ENCODE data around the gene GPR157.

The GPR157 gene

GRCh38 chr1:9111957-9112356, 16.9 kb downstream of the GPR157 start:
- Histone ChIP-seq H3K9me3 (ENCODE audit: low read length) (no peaks in the 10 kb centered on the region), H3K9ac (ENCODE audit: low read length) (no peak overlapping the region), H4K20me1 (ENCODE audit: insufficient read depth, low read length) (no peaks in the 10 kb centered on the region), H3K4me2 (ENCODE audit: low read length) (no peak overlapping the region), H3F3A (ENCODE audit: insufficient read depth, low read length) (no peaks in the 10 kb centered on the region), H3K36me3 (ENCODE audit: insufficient read depth, low read length) (no peaks in the 10 kb centered on the region), H3K4me3 (ENCODE audit: low read depth, low read length, poor library complexity, severe bottlenecking) (no peak overlapping the region), H3K27me3 (ENCODE audit: insufficient read depth, low read length) (peaks cover 4% of the 10 kb centered on the region; the same call in 1 of the 2 replicates), H2AFZ (ENCODE audit: low read length) (no peak overlapping the region), H3K9me2 (ENCODE audit: low read depth, low read length) (no peaks in the 10 kb centered on the region), H3K27ac (ENCODE audit: low read depth, low read length, poor library complexity, severe bottlenecking) (no peak overlapping the region), H3K4me1 (ENCODE audit: insufficient read depth, low read length, severe bottlenecking) (no peaks in the 10 kb centered on the region), H3K79me2 (ENCODE audit: insufficient read depth, low read length) (no peaks in the 10 kb centered on the region)
- TF ChIP-seq CTCF (IDR thresholded peaks at IDR 0.05; ENCODE audit: low read length) = no peak
- no peak for TF ChIP-seq EZH2 (IDR thresholded peaks at IDR 0.05; ENCODE audit: borderline replicate concordance, low read length)

- TF ChIP-seq EZH2 (IDR thresholded peaks at IDR 0.05; ENCODE audit: borderline replicate concordance, low read length) (no peak), CTCF (IDR thresholded peaks at IDR 0.05; ENCODE audit: low read length) (no peak)
- H4K20me1 ChIP-seq (ENCODE audit: insufficient read depth, low read length) = no peaks in the 10 kb centered on the region
- H3K27me3 ChIP-seq (ENCODE audit: insufficient read depth, low read length) = peaks cover 4% of the 10 kb centered on the region; the same call in 1 of the 2 replicates
- H3F3A ChIP-seq (ENCODE audit: insufficient read depth, low read length) = no peaks in the 10 kb centered on the region
- H3K4me3 ChIP-seq (ENCODE audit: low read depth, low read length, poor library complexity, severe bottlenecking) = no peak overlapping the region
- H3K79me2 ChIP-seq (ENCODE audit: insufficient read depth, low read length) = no peaks in the 10 kb centered on the region
- no peaks in the 10 kb centered on the region for H3K9me3 ChIP-seq (ENCODE audit: low read length)
- H3K36me3 ChIP-seq (ENCODE audit: insufficient read depth, low read length) = no peaks in the 10 kb centered on the region
- no peaks in the 10 kb centered on the region for H3K9me2 ChIP-seq (ENCODE audit: low read depth, low read length)
- H3K9ac ChIP-seq (ENCODE audit: low read length) = no peak overlapping the region
- no peak overlapping the region for H2AFZ ChIP-seq (ENCODE audit: low read length)
- H3K4me1 ChIP-seq (ENCODE audit: insufficient read depth, low read length, severe bottlenecking) = no peaks in the 10 kb centered on the region
- no peak overlapping the region for H3K4me2 ChIP-seq (ENCODE audit: low read length)
- H3K27ac ChIP-seq (ENCODE audit: low read depth, low read length, poor library complexity, severe bottlenecking) = no peak overlapping the region
Observed at GRCh38 chr1:9111357-9111691, 17.6 kb downstream of the GPR157 start.

GRCh38 chr1:9110669-9111356, 18.1 kb downstream of the GPR157 start:
- no peaks in the 10 kb centered on the region for H3K79me2 ChIP-seq (ENCODE audit: insufficient read depth, low read length)

More at GRCh38 chr1:9110669-9111356, 18.1 kb downstream of the GPR157 start:
- no peaks in the 10 kb centered on the region for H3K4me1 ChIP-seq (ENCODE audit: insufficient read depth, low read length, severe bottlenecking)
- H3K4me2 ChIP-seq (ENCODE audit: low read length) = no peak overlapping the region
- peaks cover 4% of the 10 kb centered on the region; the same call in 1 of the 2 replicates for H3K27me3 ChIP-seq (ENCODE audit: insufficient read depth, low read length)
- H3K4me3 ChIP-seq (ENCODE audit: low read depth, low read length, poor library complexity, severe bottlenecking) = no peak overlapping the region
- H3K9me2 ChIP-seq (ENCODE audit: low read depth, low read length) = no peaks in the 10 kb centered on the region
- no peak overlapping the region for H3K27ac ChIP-seq (ENCODE audit: low read depth, low read length, poor library complexity, severe bottlenecking)
- no peaks in the 10 kb centered on the region for H3K36me3 ChIP-seq (ENCODE audit: insufficient read depth, low read length)
- TF ChIP-seq CTCF (IDR thresholded peaks at IDR 0.05; ENCODE audit: low read length) (peak; percentile 97), EZH2 (IDR thresholded peaks at IDR 0.05; ENCODE audit: borderline replicate concordance, low read length) (no peak)
- no peaks in the 10 kb centered on the region for H3K9me3 ChIP-seq (ENCODE audit: low read length)
- H3K9ac ChIP-seq (ENCODE audit: low read length) = no peak overlapping the region
- no peak overlapping the region for H2AFZ ChIP-seq (ENCODE audit: low read length)
- no peaks in the 10 kb centered on the region for H4K20me1 ChIP-seq (ENCODE audit: insufficient read depth, low read length)
- no peaks in the 10 kb centered on the region for H3F3A ChIP-seq (ENCODE audit: insufficient read depth, low read length)
